ENCODE results near the gene MYOM3. TPM values are rescaled to one million over a fixed set of nuclear protein-coding genes. Genes with fewer than 3 reads are reported as not detected.
A peak's percentile ranks its signal among the peaks of the same experiment; 100 is the strongest.

Gene MYOM3
- total RNA-seq (2014; rRNA removed; shearing (Covaris generic); ENCODE audit: low replicate concordance) = 30.5 and 31.5 TPM in 2 replicates

DNA sequence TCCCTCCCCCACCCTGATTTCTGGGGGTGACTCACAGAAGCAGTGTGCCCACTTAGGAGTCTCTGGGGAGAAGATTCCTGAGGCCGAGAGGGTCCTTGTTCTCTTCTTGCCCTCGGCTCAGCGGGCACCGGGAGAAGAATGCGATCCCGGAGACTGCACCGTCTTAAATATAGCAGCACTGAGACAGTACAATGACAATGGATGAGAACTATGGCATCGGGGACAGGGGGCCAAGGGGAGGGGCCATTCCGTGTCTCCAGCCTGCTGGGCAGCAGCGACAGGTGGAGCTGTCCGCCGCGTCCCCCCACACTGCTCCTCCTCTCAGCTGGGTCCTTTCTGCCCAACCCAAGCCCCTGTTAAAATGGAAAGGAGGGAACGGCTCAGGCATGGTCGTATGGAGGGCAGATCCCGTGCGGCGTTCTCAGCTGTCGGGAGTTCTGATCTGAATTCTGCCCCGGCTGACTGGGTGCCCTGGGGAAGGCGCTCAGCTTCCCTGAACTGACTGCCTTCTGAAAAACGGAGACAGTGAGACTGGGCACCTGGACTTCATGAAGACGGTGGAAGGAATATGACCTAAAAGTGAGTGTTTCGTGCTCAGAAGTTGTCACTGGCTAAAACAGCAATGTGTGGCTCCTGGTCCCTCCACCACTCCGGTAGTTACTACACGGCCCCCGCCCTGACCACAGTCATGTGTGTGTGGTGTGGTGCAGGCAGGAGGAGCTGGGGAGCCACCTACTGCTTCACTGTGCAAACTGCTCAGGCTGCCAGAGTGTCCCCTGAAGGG is at the start of gene MYOM3:
Gene MYOM3, minus strand, starts transcription at position 140 of the 784 bp plus-strand sequence. CDS start 3,499 bp downstream, outside the sequence.
- DNase-seq (ENCODE audit: low read depth) = peak; percentile 57
- in situ Hi-C loops (cut with HindIII; ENCODE audit: low pct_unique_long_range_greater_than_20kb, low sequenced_read_pairs) = no loop called here

DNA sequence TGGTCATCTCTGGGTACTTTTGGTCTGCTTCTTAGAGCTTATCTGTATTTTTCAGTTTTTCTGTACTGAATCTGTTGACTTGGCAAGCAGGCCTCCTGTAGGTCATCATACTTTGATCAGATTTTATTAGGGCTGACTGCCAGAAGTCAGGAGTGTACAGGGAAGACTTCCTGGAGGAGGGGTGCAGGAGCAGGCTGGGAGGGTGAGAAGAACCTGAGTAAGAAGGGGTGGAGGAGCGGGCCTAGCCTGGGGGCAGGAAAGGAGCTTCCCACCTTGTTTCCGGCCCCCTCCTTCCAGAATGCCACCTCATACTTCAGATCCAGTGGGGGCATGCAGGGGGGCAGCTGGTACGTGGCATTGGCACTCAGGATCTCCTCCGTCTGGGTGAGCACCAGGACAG is 49.3 kb upstream of the MYOM3 start:
- DNase-seq (ENCODE audit: low read depth) = no peak
- in situ Hi-C loops (cut with HindIII; ENCODE audit: low pct_unique_long_range_greater_than_20kb, low sequenced_read_pairs) = no loop called here

DNA sequence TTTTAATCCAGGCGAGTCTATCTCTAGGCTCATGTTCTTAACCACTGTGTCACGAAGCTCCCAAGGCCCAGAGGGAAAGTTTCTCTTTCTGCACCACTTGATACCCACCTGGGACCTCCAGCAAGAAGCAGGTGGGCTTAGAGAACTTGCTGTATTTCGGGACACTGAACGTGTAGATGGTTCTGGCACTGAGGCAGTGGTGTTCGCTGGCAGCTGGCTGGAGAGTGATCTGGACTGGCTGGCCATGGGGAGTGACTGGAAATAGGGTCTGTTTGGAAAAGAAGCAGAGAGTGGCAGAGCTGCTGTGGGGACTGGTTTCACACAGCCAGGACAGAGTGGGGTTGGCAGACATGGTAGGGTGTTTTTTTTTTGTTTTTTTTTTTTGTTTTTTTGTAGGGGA is 47.4 kb upstream of the MYOM3 start:
- in situ Hi-C loops (cut with HindIII; ENCODE audit: low pct_unique_long_range_greater_than_20kb, low sequenced_read_pairs) = no loop called here
- no peak for DNase-seq (ENCODE audit: low read depth)

DNA sequence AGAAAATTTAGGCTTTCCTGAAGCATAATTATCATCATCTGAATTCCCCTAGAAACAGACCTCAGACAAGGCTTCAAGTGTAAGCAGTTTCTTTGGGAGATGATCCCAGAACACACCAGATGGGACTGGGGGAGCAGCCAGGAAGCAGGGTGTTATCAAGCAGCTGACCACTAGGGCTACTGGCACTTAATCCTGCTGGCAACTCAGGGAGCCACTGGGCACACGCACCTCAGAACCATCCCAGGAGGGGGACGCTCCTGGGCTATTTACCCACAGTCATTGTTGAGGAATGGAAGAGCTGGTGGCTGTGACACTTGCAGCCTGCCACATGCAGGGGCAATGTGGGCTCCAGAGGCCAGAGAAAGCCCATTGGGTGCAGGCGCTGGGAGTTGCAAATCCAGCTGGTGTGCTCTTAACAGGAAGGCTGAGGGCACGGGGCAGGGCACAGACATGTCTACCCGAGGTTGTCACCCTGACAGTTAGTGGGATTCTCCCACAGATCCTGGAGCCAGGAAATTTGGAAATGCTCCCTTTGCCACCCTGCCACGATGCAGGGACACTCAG is 46.1 kb upstream of the MYOM3 start:
- in situ Hi-C loops (cut with HindIII; ENCODE audit: low pct_unique_long_range_greater_than_20kb, low sequenced_read_pairs) = no loop called here
- DNase-seq (ENCODE audit: low read depth) = no peak

DNA sequence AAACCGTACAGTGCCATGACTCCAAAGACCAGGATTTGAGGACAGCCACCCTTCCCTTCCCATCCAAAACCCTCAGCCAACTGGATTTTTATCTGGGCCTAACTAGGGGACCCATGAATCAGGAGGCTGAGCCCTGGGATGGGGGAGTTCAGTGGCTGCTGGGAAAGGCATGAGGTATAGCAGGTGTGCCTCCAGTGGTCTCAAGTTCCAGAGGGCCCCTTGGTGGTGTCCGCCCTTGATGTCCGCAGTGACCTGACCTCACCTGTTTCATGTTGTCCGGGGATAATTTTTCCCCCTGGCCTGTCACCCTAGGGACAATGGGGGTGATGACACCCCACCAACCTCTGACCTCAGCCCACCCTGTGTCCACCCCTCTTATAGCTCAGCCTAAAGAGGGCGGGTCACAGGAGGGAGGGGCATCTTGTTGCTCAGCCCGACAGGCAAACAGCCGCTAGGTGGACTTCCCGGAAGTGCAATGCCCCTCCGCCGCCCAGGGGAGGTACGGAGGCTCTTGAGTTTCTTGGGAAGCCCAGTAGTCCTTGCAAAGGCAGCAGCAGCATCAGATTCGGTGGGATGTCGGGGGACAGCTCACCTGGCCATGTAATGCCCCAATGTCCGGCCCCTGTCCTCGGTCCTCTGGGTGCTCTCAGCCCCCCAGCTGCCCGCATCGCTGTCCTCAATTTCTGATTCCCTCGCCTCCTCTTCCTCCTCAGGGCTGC is 44.8 kb upstream of the MYOM3 start:
- no peak for DNase-seq (ENCODE audit: low read depth)
- in situ Hi-C loops (cut with HindIII; ENCODE audit: low pct_unique_long_range_greater_than_20kb, low sequenced_read_pairs) = no loop called here

DNA sequence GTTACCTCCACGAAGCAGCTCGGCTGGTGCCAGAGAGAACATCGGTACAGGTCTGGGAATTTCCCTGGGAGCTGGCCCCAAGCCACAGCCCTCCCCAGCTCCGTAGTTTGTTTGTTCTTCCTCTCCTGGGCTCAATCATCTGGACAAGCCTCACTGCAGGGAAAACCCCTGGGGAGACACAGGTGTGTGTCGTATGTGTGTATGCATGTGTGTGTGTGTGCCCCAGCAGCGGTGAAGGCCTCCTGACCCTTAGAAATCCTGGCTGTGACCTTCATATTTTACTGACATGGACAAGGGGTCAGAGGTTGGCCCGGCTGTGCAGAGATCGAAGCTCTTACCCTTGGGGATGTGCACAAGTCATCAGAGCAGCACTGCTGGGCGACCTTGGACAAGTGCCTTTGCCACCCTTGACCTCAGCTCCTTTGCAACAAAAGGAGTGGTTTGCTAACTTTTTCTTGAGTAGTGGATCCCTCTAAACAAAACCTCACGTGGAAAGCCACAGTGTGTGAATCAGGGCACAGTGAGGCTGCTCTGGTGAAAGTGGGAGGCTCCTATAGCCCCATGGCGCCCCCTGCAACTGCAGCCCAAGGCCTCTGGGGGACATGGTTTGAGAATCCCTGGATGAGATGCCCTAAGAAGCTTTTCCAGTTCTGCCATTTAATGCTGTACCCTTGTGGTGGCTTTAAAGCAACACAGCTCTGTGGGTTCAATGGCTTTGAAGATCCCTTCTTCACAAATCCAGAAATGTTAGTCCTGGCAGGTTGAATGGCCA is 43.3 kb upstream of the MYOM3 start:
- in situ Hi-C loops (cut with HindIII; ENCODE audit: low pct_unique_long_range_greater_than_20kb, low sequenced_read_pairs) = no loop called here
- DNase-seq (ENCODE audit: low read depth) = no peak

DNA sequence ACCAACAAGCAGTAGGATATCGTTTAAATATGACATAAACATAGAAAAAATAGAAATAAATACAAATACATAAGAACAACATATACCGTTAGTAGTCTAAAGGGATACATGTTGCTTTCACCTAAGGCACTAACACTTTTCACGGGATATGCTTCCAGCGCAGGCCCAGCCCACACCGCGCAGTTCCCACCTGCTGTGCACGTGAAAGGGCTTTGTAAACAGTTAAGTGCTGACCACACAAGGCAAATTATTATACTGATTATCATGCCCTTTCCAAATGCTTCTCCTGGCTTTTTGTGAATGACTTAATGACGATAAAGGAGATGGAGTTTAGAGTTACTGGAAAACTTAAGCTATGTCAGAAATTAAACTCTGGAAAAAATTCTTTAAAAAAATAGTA is 42.3 kb upstream of the MYOM3 start:
- in situ Hi-C loops (cut with HindIII; ENCODE audit: low pct_unique_long_range_greater_than_20kb, low sequenced_read_pairs) = no loop called here

DNA sequence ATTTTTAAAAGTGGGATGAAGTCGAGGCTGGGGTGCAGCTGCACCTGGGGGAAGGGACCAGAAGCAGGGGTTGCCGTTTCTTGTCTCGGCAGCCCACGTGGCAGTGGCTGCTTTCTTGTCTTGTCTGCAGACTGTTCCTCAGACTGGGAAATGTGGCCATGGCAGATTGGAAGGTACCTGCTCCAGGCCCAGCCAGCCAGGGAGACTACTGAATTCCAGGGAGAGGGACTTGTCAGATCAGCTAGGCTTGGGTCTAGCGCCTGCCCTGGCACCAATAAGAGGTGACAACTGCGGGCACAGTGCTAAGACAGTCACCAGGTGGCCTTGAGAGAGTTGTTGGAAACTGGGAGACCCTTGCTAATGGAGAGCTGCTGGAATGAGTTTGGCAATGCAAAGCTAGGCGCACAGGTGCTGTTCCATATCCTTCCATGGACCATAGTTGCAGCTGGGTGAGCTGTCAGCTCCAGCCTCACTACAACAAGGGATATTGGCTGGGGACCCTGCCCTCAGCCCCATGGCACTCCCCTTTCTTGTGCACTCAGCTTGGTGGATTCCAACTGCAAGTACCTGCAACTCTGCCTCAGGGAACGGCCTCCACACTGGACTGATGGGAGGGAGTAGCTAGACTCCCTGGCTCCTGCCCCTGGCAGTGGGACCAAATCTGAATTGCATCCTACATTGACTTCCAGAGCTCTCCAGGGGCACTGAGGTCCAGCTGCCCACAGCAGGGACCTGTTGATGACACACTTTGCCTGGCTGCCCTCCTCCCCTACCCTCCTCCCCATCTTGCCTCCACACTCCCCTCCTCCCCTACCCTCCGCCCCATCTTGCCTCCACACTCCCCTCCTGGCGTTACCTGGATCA is 40.9 kb upstream of the MYOM3 start:
- DNase-seq (ENCODE audit: low read depth) = no peak
- in situ Hi-C loops (cut with HindIII; ENCODE audit: low pct_unique_long_range_greater_than_20kb, low sequenced_read_pairs) = no loop called here

More for the DNA sequence above, 42.3 kb upstream of the MYOM3 start:
- no peak for DNase-seq (ENCODE audit: low read depth)

DNA sequence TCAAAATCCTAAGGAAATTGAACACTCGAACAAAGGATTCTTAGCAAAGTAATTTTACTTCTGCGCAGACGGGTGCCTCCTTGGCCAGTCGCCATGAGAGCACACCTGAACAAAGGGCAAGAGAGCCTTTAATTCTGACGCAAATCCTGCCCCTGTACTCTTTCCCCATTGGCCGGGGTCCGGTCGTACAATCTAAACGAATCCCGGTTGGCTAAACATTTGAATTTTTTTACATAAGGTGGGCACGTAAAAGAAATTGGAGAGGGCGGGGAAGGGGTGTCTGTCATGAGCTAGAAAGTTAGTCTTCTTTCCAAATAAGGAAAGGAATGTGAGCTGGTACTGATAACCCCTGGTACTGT is 39.2 kb upstream of the MYOM3 start:
- in situ Hi-C loops (cut with HindIII; ENCODE audit: low pct_unique_long_range_greater_than_20kb, low sequenced_read_pairs) = no loop called here

DNA sequence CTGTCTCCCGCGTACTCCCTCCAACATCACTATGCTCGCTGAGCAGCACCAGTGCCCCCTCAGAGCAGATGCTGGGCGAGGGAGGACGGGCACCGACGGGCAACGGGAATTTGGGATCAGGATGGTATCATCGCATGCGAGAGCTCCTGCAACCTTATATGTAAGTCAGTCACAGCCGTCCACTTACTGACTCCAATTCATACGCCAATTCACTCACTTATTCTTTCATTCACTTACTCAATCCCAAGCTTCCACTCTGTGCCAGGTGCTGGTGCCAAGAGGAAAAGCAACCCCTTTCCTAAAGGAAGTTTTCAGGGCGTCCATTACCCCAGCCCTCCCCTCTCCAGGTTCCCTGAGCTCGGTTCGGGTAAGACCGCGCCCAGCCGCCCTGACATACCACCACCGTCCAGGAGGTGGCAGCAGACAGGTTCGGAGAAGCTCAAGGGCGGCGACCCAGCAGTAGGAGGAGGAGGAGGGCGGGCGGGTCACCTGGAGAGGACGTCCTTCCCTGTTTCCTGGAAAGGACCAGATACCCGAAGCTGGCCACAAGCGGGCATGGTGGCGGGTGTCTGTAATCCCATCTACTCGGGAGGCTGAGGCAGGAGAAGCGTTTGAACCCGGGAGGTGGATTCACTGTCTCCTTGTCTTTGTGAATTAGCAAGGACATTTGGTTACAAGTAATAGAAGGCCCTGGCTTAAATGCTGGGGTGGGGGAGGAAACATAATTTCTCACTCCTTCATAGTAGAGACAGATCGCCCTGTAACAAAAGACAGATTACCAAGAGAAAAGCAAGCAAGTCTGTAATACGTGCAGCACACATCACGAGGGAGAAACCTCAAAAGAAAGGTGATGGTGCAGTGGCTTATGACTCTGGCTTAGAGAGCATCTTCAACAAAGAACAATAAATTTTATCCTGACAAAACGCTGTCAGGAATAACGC is 38.6 kb upstream of the MYOM3 start:
- in situ Hi-C loops (cut with HindIII; ENCODE audit: low pct_unique_long_range_greater_than_20kb, low sequenced_read_pairs) = no loop called here
- peak; percentile 86 for DNase-seq (ENCODE audit: low read depth)

More for the DNA sequence above, 39.2 kb upstream of the MYOM3 start:
- DNase-seq (ENCODE audit: low read depth) = no peak

DNA sequence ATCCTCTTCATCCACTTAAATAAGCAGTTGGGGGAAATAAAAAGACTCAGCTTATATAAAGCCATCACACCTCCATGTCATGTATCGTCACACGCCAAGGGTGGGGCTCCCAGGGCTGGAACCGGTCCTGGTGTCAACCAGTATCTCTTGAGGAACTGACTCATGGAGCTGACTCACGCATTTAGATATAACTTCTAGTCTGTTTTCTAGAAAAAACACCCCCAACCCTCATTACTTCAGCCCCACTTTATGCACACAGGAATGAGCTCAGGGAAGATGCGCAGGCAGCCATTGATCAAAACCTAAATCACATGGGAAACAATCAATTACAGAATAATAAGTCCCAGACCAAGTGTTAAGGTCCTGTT is 37.9 kb upstream of the MYOM3 start:
- in situ Hi-C loops (cut with HindIII; ENCODE audit: low pct_unique_long_range_greater_than_20kb, low sequenced_read_pairs) = no loop called here
- peak; percentile 58 for DNase-seq (ENCODE audit: low read depth)

DNA sequence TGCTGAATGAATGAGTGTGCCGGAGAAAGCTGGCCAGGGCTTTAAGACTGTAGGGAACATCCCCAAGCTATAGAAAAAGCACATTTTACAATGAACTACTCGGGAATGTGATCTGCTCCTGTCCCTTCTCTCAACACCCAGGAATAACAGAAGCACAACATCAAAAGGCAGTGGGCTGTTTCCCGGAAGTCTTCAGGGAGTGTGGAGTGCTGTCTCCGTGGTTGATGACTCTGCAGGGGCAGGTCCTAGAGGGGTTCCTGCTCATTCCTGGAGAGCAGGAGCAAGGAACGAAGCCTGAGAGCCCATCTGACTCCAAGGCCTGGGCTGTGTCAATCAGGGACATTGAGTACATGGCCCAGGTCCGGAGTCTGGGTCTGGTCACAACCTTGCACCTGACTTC is 35.9 kb upstream of the MYOM3 start:
- in situ Hi-C loops (cut with HindIII; ENCODE audit: low pct_unique_long_range_greater_than_20kb, low sequenced_read_pairs) = no loop called here
- no peak for DNase-seq (ENCODE audit: low read depth)

DNA sequence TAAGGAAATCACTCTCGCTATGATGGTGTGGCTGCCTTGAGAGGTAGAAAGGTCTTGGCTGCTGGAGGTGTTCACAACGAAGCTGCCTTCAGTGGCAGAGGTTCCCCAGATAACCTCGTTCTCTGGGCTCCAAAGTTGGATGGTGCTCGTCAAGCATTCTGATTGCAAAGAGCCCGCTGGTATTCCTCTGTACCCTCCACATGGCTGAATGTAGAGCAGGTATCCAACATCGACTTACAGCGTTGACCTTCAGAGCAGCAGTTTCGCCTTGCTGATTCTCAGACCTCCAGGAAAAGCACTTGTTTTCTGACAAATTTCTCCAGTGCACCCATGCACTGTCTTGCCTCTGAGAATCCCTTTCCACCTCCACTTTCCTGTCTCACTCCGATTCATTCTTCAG is 35.3 kb upstream of the MYOM3 start:
- in situ Hi-C loops (cut with HindIII; ENCODE audit: low pct_unique_long_range_greater_than_20kb, low sequenced_read_pairs) = no loop called here
- DNase-seq (ENCODE audit: low read depth) = no peak

DNA sequence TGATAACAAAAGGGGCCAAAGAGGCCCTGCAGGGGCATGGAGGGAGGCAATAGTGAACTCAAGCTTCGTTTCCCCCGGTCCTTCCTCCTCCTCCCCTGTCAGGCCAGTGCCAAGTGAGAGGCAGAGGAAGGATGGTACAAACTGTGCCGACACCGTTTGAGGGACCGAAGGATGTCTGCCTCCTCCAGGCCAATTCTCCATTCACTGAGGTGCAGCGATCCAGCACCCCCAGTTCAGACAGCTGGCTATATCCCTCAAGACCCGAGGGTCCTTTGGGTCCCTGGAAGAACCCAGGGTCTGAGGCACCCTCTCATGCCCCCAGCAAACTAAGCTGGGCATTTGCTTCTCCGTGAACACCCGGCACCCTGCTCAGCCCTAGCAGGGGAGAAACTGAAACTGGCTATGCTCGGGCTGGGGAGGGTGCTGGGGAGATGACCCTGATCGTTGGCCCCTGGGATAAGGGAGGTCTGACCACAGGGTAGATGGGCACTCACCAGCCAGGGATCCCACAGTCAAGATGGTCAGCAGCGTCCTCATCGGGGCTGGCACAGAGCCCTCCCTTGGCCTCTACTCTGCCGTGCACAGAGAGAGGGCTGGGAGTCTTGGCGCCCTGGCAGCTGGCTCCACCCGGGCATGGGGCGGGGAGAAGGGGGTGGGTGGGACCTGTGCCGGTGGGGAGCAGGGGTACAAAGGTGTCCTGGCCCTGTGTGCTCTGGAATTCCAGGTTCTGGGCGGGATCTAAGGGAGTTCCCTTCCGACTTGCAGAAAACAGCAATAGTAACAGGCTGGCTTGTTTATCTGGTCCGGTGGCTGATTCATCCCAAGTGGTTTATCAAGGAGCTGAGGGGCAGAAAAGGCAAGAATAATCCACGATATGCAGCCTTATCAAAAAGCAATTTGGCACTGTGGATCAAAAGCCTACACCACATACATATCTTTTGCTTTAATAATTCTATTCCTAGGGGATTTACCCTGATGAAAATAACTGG is 30.9 kb upstream of the MYOM3 start, which contains the start of gene IL22RA1:
Gene IL22RA1, minus strand, starts transcription at position 595 of the 989 bp plus-strand sequence. Its CDS starts 58 bp downstream, at position 537.
- in situ Hi-C loops (cut with HindIII; ENCODE audit: low pct_unique_long_range_greater_than_20kb, low sequenced_read_pairs) = no loop called here
- no peak for DNase-seq (ENCODE audit: low read depth)

DNA sequence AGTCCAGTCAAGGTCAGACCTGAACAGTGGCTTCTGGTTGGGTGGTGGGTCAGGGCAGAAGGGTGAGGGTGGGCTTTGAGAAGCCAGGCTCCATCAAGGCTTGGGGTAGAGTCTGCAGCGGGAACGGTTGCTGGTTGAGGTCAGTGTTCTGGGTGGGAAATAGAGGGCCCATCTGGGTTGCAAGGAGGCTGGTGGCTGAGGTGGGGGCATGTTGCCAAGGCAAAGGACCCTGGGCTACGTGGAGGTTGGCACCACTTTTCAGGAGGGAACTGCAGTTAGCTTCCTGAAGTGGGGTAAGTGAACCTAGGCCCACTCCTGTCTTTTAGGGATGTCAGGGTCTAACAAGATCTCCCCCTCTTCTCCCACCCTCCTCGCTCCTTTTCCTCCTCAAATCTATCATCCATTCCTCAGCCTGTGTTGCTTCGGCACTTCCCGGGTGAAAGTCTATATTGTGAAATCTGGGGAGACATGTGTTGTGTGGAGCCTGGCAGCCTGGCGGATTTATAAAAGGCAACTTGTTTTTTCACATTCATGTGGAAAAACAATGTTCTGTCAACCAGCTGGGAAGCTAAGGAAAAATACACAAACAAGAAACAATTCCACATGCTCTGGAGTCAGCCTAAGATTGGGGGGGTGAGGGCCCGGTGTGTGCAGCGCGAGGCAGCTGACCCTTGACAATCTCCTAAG is 29.5 kb upstream of the MYOM3 start:
- DNase-seq (ENCODE audit: low read depth) = no peak
- in situ Hi-C loops (cut with HindIII; ENCODE audit: low pct_unique_long_range_greater_than_20kb, low sequenced_read_pairs) = no loop called here

Data from Caki2 (cell line).